ENCODE results near the gene CBLL1. TPM values are rescaled to one million over a fixed set of nuclear protein-coding genes. Genes with fewer than 3 reads are reported as not detected.

The CBLL1 gene
- total RNA-seq, 2 experiments from 2014 or later = 38.7 to 40.4 TPM

- POLR2A ChIA-PET = no interaction called here
- H3K27ac Mint-ChIP-seq = no peak overlapping the region
- H3K4me3 Mint-ChIP-seq = no peak overlapping the region
- no peaks in the 10 kb centered on the region for H3K9me3 Mint-ChIP-seq
- CTCF ChIA-PET = interaction anchor here (0.7 to 1.5 kb wide), 2 partner anchors 91 to 895 kb away, joined by 3 to 4 read pairs; no protein-coding TSS in a partner anchor
- intact Hi-C loops (cut with micrococcal nuclease) = no loop called here
- no peaks in the 10 kb centered on the region for H3K36me3 Mint-ChIP-seq
- H3K4me1 Mint-ChIP-seq (ENCODE audit: low read depth) = peaks cover 15% of the 10 kb centered on the region
- peaks cover 4% of the 10 kb centered on the region for H3K27me3 Mint-ChIP-seq
- DNase-seq = no peak
Observed at GRCh38 chr7:107788662-107789061, 44.7 kb downstream of the CBLL1 start.

GRCh38 chr7:107789647-107790046 lies 45.7 kb downstream of the CBLL1 start:
- peaks cover 4% of the 10 kb centered on the region for H3K27me3 Mint-ChIP-seq
- no peaks in the 10 kb centered on the region for H3K9me3 Mint-ChIP-seq
- H3K27ac Mint-ChIP-seq = no peak overlapping the region
- POLR2A ChIA-PET = no interaction called here
- intact Hi-C loops (cut with micrococcal nuclease) = no loop called here
- no peak for DNase-seq
- H3K4me1 Mint-ChIP-seq (ENCODE audit: low read depth) = peaks cover 15% of the 10 kb centered on the region
- no peaks in the 10 kb centered on the region for H3K36me3 Mint-ChIP-seq
- CTCF ChIA-PET = no interaction called here
- no peak overlapping the region for H3K4me3 Mint-ChIP-seq

- DNase-seq = no peak
- CTCF ChIA-PET = no interaction called here
- POLR2A ChIA-PET = no interaction called here
- Mint-ChIP-seq H3K9me3 (no peaks in the 10 kb centered on the region), H3K4me3 (no peak overlapping the region), H3K27me3 (no peaks in the 10 kb centered on the region), H3K36me3 (no peaks in the 10 kb centered on the region), H3K27ac (no peak overlapping the region), H3K4me1 (ENCODE audit: low read depth) (no peaks in the 10 kb centered on the region)
- intact Hi-C loops (cut with micrococcal nuclease) = no loop called here
Observed at GRCh38 chr7:107792364-107792763, 48.4 kb downstream of the CBLL1 start.

- intact Hi-C loops (cut with micrococcal nuclease) = no loop called here
- Mint-ChIP-seq H3K27ac (no peak overlapping the region), H3K27me3 (peaks cover 2% of the 10 kb centered on the region), H3K4me3 (no peak overlapping the region), H3K36me3 (no peaks in the 10 kb centered on the region), H3K9me3 (no peaks in the 10 kb centered on the region), H3K4me1 (ENCODE audit: low read depth) (no peaks in the 10 kb centered on the region)
- ChIA-PET CTCF (no interaction called here), POLR2A (no interaction called here)
- DNase-seq = no peak
Observed at GRCh38 chr7:107799647-107800264, 55.8 kb downstream of the CBLL1 start.

- Mint-ChIP-seq H3K4me3 (no peak within 1 kb of the TSS), H3K27ac (no peak within 1 kb of the TSS), H3K27me3 (peaks cover 2% of the 10 kb centered on the region), H3K9me3 (no peaks in the 10 kb centered on the region), H3K4me1 (ENCODE audit: low read depth) (no peaks in the 10 kb centered on the region), H3K36me3 (no peaks in the 10 kb centered on the region)
- CTCF ChIA-PET = no interaction called here
- intact Hi-C loops (cut with micrococcal nuclease) = no loop called here
- POLR2A ChIA-PET = no interaction called here
- DNase-seq = no peak
Observed at GRCh38 chr7:107803009-107803610, 59.2 kb downstream of the CBLL1 start, which contains the start of gene SLC26A3. TSS of gene SLC26A3 (minus strand) at chr7:107803223. CDS start at chr7:107794509, 8,714 bp downstream.

GRCh38 chr7:107809179-107809578 lies 65.2 kb downstream of the CBLL1 start:
- DNase-seq = no peak
- Mint-ChIP-seq H3K27me3 (no peaks in the 10 kb centered on the region), H3K27ac (no peak overlapping the region), H3K4me3 (no peak overlapping the region), H3K4me1 (ENCODE audit: low read depth) (peaks cover 10% of the 10 kb centered on the region), H3K36me3 (no peaks in the 10 kb centered on the region), H3K9me3 (no peaks in the 10 kb centered on the region)
- CTCF ChIA-PET = no interaction called here
- POLR2A ChIA-PET = no interaction called here
- intact Hi-C loops (cut with micrococcal nuclease) = no loop called here

- H3K4me3 Mint-ChIP-seq = no peak overlapping the region
- no peaks in the 10 kb centered on the region for H3K9me3 Mint-ChIP-seq
- peak; percentile 17 for DNase-seq
- no peaks in the 10 kb centered on the region for H3K27me3 Mint-ChIP-seq
- intact Hi-C loops (cut with micrococcal nuclease) = loop anchor here (10.0 kb wide), 1 partner anchor 946 kb away; the partner anchor contains the start of gene PIK3CG
- POLR2A ChIA-PET = no interaction called here
- CTCF ChIA-PET = interaction anchor here (0.5 to 0.6 kb wide), 2 partner anchors 64 to 70 kb away, joined by 3 read pairs; no protein-coding TSS in a partner anchor
- peaks cover 23% of the 10 kb centered on the region for H3K4me1 Mint-ChIP-seq (ENCODE audit: low read depth)
- H3K27ac Mint-ChIP-seq = no peak overlapping the region
- no peaks in the 10 kb centered on the region for H3K36me3 Mint-ChIP-seq
Observed at GRCh38 chr7:107810626-107811025, 66.7 kb downstream of the CBLL1 start.

Other genes starting within 250 kb of the CBLL1 start
- 10 to 100 TPM; 38.9 to 40.7 TPM for gene COG5, start 180.2 kb upstream of the CBLL1 start, total RNA-seq
- 10 to 100 TPM; 11.8 to 12.4 TPM for gene DUS4L, start 180.2 kb upstream of the CBLL1 start, total RNA-seq
- gene BCAP29, start 163.9 kb upstream of the CBLL1 start, total RNA-seq = 10 to 100 TPM; 42.3 to 42.9 TPM
- gene SLC26A4, start 83.3 kb upstream of the CBLL1 start, total RNA-seq = 1 to 10 TPM; 5.2 to 7.1 TPM
- not detected for gene SLC26A3, start 59.1 kb downstream of the CBLL1 start, total RNA-seq
- gene DLD, start 147.0 kb downstream of the CBLL1 start, total RNA-seq = 100 to 1,000 TPM; 103 to 116 TPM

Measured in activated CD4-positive, alpha-beta memory T cell treated with anti-CD3 and anti-CD28 coated beads for 36 hours (primary cell).